ENCODE measurements around the gene GPR137. TPM values are rescaled to one million over a fixed set of nuclear protein-coding genes. Genes with fewer than 3 reads are reported as not detected.
A peak's percentile ranks its signal among the peaks of the same experiment; 100 is the strongest.

GPR137 gene
- total and polyA plus RNA-seq, 9 of the 15 experiments (the other 6 are each of a cell fraction or from before 2014, with no cell fraction given): 0.32 to 26.7 (median 10.7) TPM

- no peak for DNase-seq (ENCODE audit: extremely low read depth in 1 of 4, low spot score in 3 of 4)
- no peak for ATAC-seq
- Histone ChIP-seq H2AFZ (ENCODE audit: low read depth, low read length) (no peak overlapping the region), H3K27ac (ENCODE audit: extremely low read depth, low read depth, low read length) (no peak overlapping the region), H3K4me3 (no peak overlapping the region), H3K27me3 (ENCODE audit: control insufficient read depth in 2 of 2, insufficient read depth in 2 of 2, low read length in 2 of 2) (no peaks in the 10 kb centered on the region), H3K9ac (ENCODE audit: insufficient read depth in 1 of 2, low read depth in 2 of 2, low read length in 2 of 2) (peak overlapping the region in 1 of 2 experiments; percentile 67; a peak in 2 of 4 replicates), H4K20me1 (replicated peaks; ENCODE audit: control insufficient read depth, insufficient read depth, low read length) (0 out of 2 replicates have a peak, but pooled peaks cover 4% of the 10 kb centered on the region), H3K79me2 (ENCODE audit: control insufficient read depth, insufficient read depth, low read length) (peaks cover 4% of the 10 kb centered on the region; the same call in 1 of the 3 replicates), H3K9me3 (replicated peaks; ENCODE audit: control insufficient read depth, insufficient read depth, low read depth, low read length) (no peaks in the 10 kb centered on the region), H3K4me2 (ENCODE audit: insufficient read depth, low read length) (no peak overlapping the region), H3K4me1 (replicated peaks in 1 of 2; ENCODE audit: control insufficient read depth in 2 of 2, insufficient read depth in 2 of 2, low read length in 2 of 2) (peaks cover 8 to 51% of the 10 kb centered on the region in 2 experiments), H3K36me3 (ENCODE audit: control insufficient read depth, insufficient read depth, low read length) (peaks cover 89% of the 10 kb centered on the region), H3K9me1 (ENCODE audit: control insufficient read depth, insufficient read depth, low read length) (peaks cover 1% of the 10 kb centered on the region)
- ChIA-PET POLR2A (interaction anchor here (0.6 to 2.4 kb wide), 6 partner anchors 7 to 66 kb away, joined by 3 to 7 read pairs (median 4); partner anchors contain the start of genes PLCB3 and PPP1R14B), CTCF (ENCODE audit: low intra/inter-chr PET ratio) (no interaction called here)
- intact Hi-C loops (cut with micrococcal nuclease): no loop called here
- peak; percentile 53 for TF ChIP-seq RBFOX2 (IDR thresholded peaks at IDR 0.05; ENCODE audit: low read depth, low read length)
- TF ChIP-seq POLR2G (IDR thresholded peaks at IDR 0.05; ENCODE audit: low read depth, low read length): peak; percentile 52; the same call in 1 of the 2 replicates
- no peak for TF ChIP-seq ZNF277 (CRISPR knock-in tag; IDR thresholded peaks at IDR 0.05; ENCODE audit: borderline replicate concordance)
- BruUV-seq (replicated peaks): no TSS peak
- FAIRE-seq: no peak
- 86% methylated on average over 27 of the region's 29 CpGs for WGBS (ENCODE audit: insufficient coverage, low coverage, missing lambda C conversion rate)
- in situ Hi-C loops (cut with MboI): no loop called here
Observed at GRCh38 chr11:64263021-64263946, 22.4 kb upstream of the GPR137 start.
